ENCODE results near the gene SEC24D.

SEC24D gene

GRCh38 chr4:118839221-118839927 is 3.4 kb upstream of the SEC24D start:
- H3K4me3 ChIP-seq (ENCODE audit: low read length) = no peak overlapping the region
- H3K4me1 ChIP-seq (ENCODE audit: control insufficient read depth, insufficient read depth, low read length) = peaks cover 24% of the 10 kb centered on the region
- no peak overlapping the region for H3K9ac ChIP-seq (ENCODE audit: low read depth, low read length)
- no peaks in the 10 kb centered on the region for H3K27me3 ChIP-seq (ENCODE audit: control insufficient read depth, insufficient read depth, low read length)
- no peaks in the 10 kb centered on the region for H3K9me3 ChIP-seq (replicated peaks; ENCODE audit: low read length)
- H3K4me2 ChIP-seq (ENCODE audit: low read length) = no peak overlapping the region
- no peaks in the 10 kb centered on the region for H3K36me3 ChIP-seq (ENCODE audit: insufficient read depth, low read length)

DNA sequence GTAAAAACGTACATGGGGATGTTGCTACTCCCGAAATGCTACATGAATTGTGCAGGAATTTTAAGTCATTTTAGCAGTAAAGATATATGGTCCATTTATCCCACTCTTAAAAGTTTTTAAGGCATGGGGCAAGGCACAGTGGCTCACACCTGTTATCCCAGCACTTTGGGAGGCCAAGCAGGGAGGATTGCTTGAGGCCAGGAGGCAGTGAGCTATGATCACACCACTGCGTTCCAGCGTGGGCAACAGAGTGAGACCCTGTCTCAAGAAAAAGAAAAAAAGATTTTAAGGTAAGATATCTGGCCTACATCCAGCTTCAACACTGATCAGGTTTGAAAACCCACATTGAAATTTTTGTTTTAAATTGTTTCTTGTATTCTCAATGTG is 1.2 kb upstream of the SEC24D start:
- Histone ChIP-seq H3K4me1 (ENCODE audit: control insufficient read depth, insufficient read depth, low read length) (peaks cover 35% of the 10 kb centered on the region), H3K9ac (ENCODE audit: low read depth, low read length) (peak overlapping the region; percentile 98), H3K4me2 (ENCODE audit: low read length) (peak overlapping the region; percentile 94), H3K27me3 (ENCODE audit: control insufficient read depth, insufficient read depth, low read length) (no peaks in the 10 kb centered on the region), H3K9me3 (replicated peaks; ENCODE audit: low read length) (no peaks in the 10 kb centered on the region), H3K4me3 (ENCODE audit: low read length) (peak overlapping the region; percentile 85), H3K36me3 (ENCODE audit: insufficient read depth, low read length) (peaks cover 15% of the 10 kb centered on the region)

- peaks cover 21% of the 10 kb centered on the region for H3K36me3 ChIP-seq (ENCODE audit: insufficient read depth, low read length)
- no peaks in the 10 kb centered on the region for H3K27me3 ChIP-seq (ENCODE audit: control insufficient read depth, insufficient read depth, low read length)
Measured at GRCh38 chr4:118836301-118837120, 585 bp upstream of the SEC24D start.

DNA sequence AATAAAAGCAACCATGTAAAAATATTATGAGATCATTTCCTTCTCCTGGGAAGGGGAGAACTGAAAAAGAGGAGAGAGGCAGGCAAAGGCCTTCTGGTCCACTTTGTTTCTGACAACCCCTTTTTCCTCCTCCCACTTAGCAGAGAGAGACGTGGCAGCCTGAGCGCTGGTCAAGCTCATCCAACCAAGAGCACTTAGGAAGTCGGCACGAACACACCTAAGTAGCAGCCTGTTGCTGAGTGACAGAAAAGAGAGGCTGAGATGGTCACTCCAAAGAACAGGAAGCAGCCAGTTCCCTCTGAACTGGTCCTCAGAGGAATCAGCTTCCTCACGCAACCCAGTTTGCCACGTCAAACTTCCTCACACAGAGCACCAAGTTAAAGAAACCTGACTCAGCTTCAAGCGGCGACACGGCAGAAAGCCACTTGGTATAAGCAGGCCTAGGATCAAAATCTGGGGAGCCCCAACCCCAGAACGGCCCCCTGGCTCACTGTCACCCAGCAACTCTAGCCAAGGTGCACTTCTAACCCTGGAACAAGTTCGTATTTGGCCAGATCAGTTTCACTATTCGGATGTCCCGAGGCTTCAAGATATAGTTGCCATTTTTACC is 861 bp downstream of the SEC24D start:
- H3K36me3 ChIP-seq (ENCODE audit: insufficient read depth, low read length) = peaks cover 31% of the 10 kb centered on the region
- peak overlapping the region; percentile 85 for H3K4me3 ChIP-seq (ENCODE audit: low read length)
- H3K27me3 ChIP-seq (ENCODE audit: control insufficient read depth, insufficient read depth, low read length) = no peaks in the 10 kb centered on the region
- no peaks in the 10 kb centered on the region for H3K9me3 ChIP-seq (replicated peaks; ENCODE audit: low read length)
- H3K4me1 ChIP-seq (ENCODE audit: control insufficient read depth, insufficient read depth, low read length) = peaks cover 24% of the 10 kb centered on the region
- peak overlapping the region; percentile 98 for H3K9ac ChIP-seq (ENCODE audit: low read depth, low read length)
- peak overlapping the region; percentile 94 for H3K4me2 ChIP-seq (ENCODE audit: low read length)

More at GRCh38 chr4:118836301-118837120, 585 bp upstream of the SEC24D start:
- peak overlapping the region; percentile 85 for H3K4me3 ChIP-seq (ENCODE audit: low read length)
- peaks cover 28% of the 10 kb centered on the region for H3K4me1 ChIP-seq (ENCODE audit: control insufficient read depth, insufficient read depth, low read length)
- H3K9me3 ChIP-seq (replicated peaks; ENCODE audit: low read length) = no peaks in the 10 kb centered on the region
- H3K9ac ChIP-seq (ENCODE audit: low read depth, low read length) = peak overlapping the region; percentile 98
- peak overlapping the region; percentile 94 for H3K4me2 ChIP-seq (ENCODE audit: low read length)

DNA sequence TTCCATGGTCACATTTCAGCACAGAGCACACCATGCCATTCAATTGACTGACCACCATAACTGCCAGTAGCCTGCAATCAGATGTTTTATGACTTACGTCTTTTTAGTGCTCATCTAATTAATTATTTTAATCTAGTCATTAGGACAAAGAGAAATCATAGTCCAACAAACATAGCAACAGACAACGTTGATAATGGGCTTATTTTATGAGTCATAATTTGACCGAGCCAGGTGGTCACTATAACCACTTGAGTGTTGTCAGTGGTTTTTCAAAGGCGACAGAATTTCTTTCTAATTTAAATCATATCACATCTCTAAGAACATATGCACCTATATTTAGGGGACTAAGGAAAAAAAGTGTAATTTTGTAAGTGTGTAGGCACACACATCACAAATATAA is 1.9 kb downstream of the SEC24D start:
- Histone ChIP-seq H3K9ac (ENCODE audit: low read depth, low read length) (peak overlapping the region; percentile 98), H3K4me1 (ENCODE audit: control insufficient read depth, insufficient read depth, low read length) (peaks cover 24% of the 10 kb centered on the region), H3K9me3 (replicated peaks; ENCODE audit: low read length) (no peaks in the 10 kb centered on the region), H3K4me2 (ENCODE audit: low read length) (peak overlapping the region; percentile 94), H3K36me3 (ENCODE audit: insufficient read depth, low read length) (peaks cover 39% of the 10 kb centered on the region), H3K27me3 (ENCODE audit: control insufficient read depth, insufficient read depth, low read length) (no peaks in the 10 kb centered on the region), H3K4me3 (ENCODE audit: low read length) (peak overlapping the region; percentile 85)

DNA sequence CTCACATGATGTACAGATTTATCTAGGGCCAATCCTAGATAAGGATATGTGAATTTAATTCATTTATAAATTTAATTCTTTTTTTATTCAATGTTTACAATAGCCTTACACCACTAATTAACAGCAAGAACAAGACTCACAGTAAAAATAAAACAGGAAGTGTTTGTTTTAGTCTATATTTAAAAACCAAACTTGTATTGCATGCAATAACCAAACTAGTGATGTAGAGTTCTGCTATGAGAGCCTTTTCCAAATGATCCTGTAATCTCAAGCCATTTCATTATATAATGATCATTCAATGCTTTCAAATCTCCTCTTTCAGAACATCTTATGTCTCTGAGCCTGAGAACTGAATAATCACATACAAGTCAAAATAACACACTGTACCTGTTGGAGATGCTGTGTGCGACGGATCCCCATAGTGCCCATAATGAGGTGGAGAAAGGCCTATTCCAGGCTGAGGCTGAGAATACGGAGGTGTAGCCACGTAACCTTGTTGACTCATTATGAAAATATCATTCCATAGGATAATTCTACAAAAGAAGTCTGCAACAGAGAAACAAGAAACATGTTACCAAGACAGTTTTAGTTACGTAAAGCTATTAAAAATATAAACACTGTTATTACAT is 2.6 kb downstream of the SEC24D start:
- Histone ChIP-seq H3K4me3 (ENCODE audit: low read length) (peak overlapping the region; percentile 85), H3K27me3 (ENCODE audit: control insufficient read depth, insufficient read depth, low read length) (no peaks in the 10 kb centered on the region), H3K9me3 (replicated peaks; ENCODE audit: low read length) (no peaks in the 10 kb centered on the region), H3K36me3 (ENCODE audit: insufficient read depth, low read length) (peaks cover 47% of the 10 kb centered on the region), H3K4me1 (ENCODE audit: control insufficient read depth, insufficient read depth, low read length) (peaks cover 29% of the 10 kb centered on the region), H3K9ac (ENCODE audit: low read depth, low read length) (no peak overlapping the region), H3K4me2 (ENCODE audit: low read length) (peak overlapping the region; percentile 94)

- H3K4me3 ChIP-seq (ENCODE audit: low read length) = no peak overlapping the region
Measured at GRCh38 chr4:118829107-118829506, 6.8 kb downstream of the SEC24D start.

GRCh38 chr4:118826723-118827444 is 9.0 kb downstream of the SEC24D start:
- H3K4me2 ChIP-seq (ENCODE audit: low read length) = peak overlapping the region; percentile 53
- H3K9ac ChIP-seq (ENCODE audit: low read depth, low read length) = peak overlapping the region; percentile 5
- no peaks in the 10 kb centered on the region for H3K9me3 ChIP-seq (replicated peaks; ENCODE audit: low read length)
- H3K27me3 ChIP-seq (ENCODE audit: control insufficient read depth, insufficient read depth, low read length) = no peaks in the 10 kb centered on the region
- H3K4me3 ChIP-seq (ENCODE audit: low read length) = no peak overlapping the region
- H3K4me1 ChIP-seq (ENCODE audit: control insufficient read depth, insufficient read depth, low read length) = peaks cover 26% of the 10 kb centered on the region
- peaks cover 86% of the 10 kb centered on the region for H3K36me3 ChIP-seq (ENCODE audit: insufficient read depth, low read length)

More at GRCh38 chr4:118829107-118829506, 6.8 kb downstream of the SEC24D start:
- no peaks in the 10 kb centered on the region for H3K27me3 ChIP-seq (ENCODE audit: control insufficient read depth, insufficient read depth, low read length)
- H3K4me1 ChIP-seq (ENCODE audit: control insufficient read depth, insufficient read depth, low read length) = peaks cover 41% of the 10 kb centered on the region
- H3K9me3 ChIP-seq (replicated peaks; ENCODE audit: low read length) = no peaks in the 10 kb centered on the region
- H3K9ac ChIP-seq (ENCODE audit: low read depth, low read length) = no peak overlapping the region
- no peak overlapping the region for H3K4me2 ChIP-seq (ENCODE audit: low read length)
- peaks cover 81% of the 10 kb centered on the region for H3K36me3 ChIP-seq (ENCODE audit: insufficient read depth, low read length)

DNA sequence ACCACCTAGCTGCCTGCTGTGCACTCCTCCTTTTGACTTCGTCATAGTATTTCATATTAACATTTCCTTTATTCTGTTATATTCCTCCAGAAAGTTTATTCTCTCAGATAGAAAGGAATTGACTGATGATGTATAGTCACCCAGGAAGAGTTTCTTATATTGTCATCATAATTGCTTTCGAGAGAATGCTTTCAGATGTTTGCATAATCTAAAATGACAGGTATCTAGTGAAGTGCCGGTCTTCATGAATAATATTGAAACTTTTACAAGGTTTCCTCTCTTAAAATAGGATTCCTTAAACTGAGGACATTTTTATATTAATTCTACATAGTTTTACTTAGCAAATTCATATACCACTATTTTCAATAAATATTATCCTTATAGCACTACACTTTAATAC is 10.1 kb downstream of the SEC24D start:
- Histone ChIP-seq H3K4me2 (ENCODE audit: low read length) (no peak overlapping the region), H3K4me1 (ENCODE audit: control insufficient read depth, insufficient read depth, low read length) (peaks cover 29% of the 10 kb centered on the region), H3K36me3 (ENCODE audit: insufficient read depth, low read length) (peaks cover 79% of the 10 kb centered on the region), H3K4me3 (ENCODE audit: low read length) (no peak overlapping the region), H3K9me3 (replicated peaks; ENCODE audit: low read length) (no peaks in the 10 kb centered on the region), H3K9ac (ENCODE audit: low read depth, low read length) (peak overlapping the region; percentile 5), H3K27me3 (ENCODE audit: control insufficient read depth, insufficient read depth, low read length) (no peaks in the 10 kb centered on the region)

- no peaks in the 10 kb centered on the region for H3K27me3 ChIP-seq (ENCODE audit: control insufficient read depth, insufficient read depth, low read length)
- no peak overlapping the region for H3K4me3 ChIP-seq (ENCODE audit: low read length)
- peaks cover 77% of the 10 kb centered on the region for H3K36me3 ChIP-seq (ENCODE audit: insufficient read depth, low read length)
- peaks cover 29% of the 10 kb centered on the region for H3K4me1 ChIP-seq (ENCODE audit: control insufficient read depth, insufficient read depth, low read length)
- H3K4me2 ChIP-seq (ENCODE audit: low read length) = no peak overlapping the region
- H3K9ac ChIP-seq (ENCODE audit: low read depth, low read length) = no peak overlapping the region
- H3K9me3 ChIP-seq (replicated peaks; ENCODE audit: low read length) = no peaks in the 10 kb centered on the region
Measured at GRCh38 chr4:118824141-118824540, 11.8 kb downstream of the SEC24D start.

Data from skeletal muscle satellite cell (primary cell).